Neural progenitor cell (in vitro differentiated cells): Measurements from ENCODE around the gene ALX3. TPM values are rescaled to one million over a fixed set of nuclear protein-coding genes. Genes with fewer than 3 reads are reported as not detected.

Experiments used
- DNase-seq: peaks from one replicate; pipeline ENCODE4 v3.0.0-alpha.2; 2016; ENCODE audit warnings: low spot score
- H2AFZ ChIP-seq: fragments of 200-600 bp; sonication (generic); replicated peaks from 2 replicates; pipeline ENCODE4 v1.6.1; 2016; ENCODE audit warnings: antibody characterized with exemption
- H3F3A ChIP-seq: fragments of 200-600 bp; sonication (generic); 2 replicates; pipeline ENCODE4 v1.6.1; 2016; ENCODE audit warnings: antibody characterized with exemption, low read depth
- H3K27ac ChIP-seq: fragments of 200-600 bp; sonication (generic); 2 replicates; pipeline ENCODE4 v1.5.1; 2016; ENCODE audit warnings: mild to moderate bottlenecking
- H3K27me3 ChIP-seq: fragments of 200-600 bp; sonication (generic); 2 replicates; pipeline ENCODE4 v1.6.1; 2016; ENCODE audit warnings: mild to moderate bottlenecking, moderate library complexity
- H3K36me3 ChIP-seq: fragments of 200-600 bp; sonication (generic); 2 replicates; pipeline ENCODE4 v1.5.1; 2016
- H3K4me1 ChIP-seq: fragments of 200-600 bp; sonication (generic); 2 replicates; pipeline ENCODE4 v1.6.1; 2016; ENCODE audit warnings: mixed run types
- H3K4me2 ChIP-seq: fragments of 200-600 bp; sonication (generic); 2 replicates; pipeline ENCODE4 v1.6.1; 2016
- H3K4me3 ChIP-seq: fragments of 200-600 bp; sonication (generic); 2 replicates; pipeline ENCODE4 v1.5.1; 2016
- H3K79me2 ChIP-seq: fragments of 200-600 bp; sonication (generic); 2 replicates; pipeline ENCODE4 v1.6.1; 2016; ENCODE audit warnings: low read depth
- H3K9ac ChIP-seq: fragments of 200-600 bp; sonication (generic); 2 replicates; pipeline ENCODE4 v1.6.1; 2016
- H3K9me3 ChIP-seq: fragments of 200-600 bp; sonication (generic); 2 replicates; pipeline ENCODE4 v1.5.1; 2016; ENCODE audit warnings: low read depth
- H4K20me1 ChIP-seq: fragments of 200-600 bp; sonication (generic); 2 replicates; pipeline ENCODE4 v1.6.1; 2016; ENCODE audit warnings: low read depth
- H3K27ac Mint-ChIP-seq: 3 replicates; pipeline ENCODE4 v1.8.0; 2021; ENCODE audit warnings: mixed read lengths
- H3K27me3 Mint-ChIP-seq: 2 replicates; pipeline ENCODE4 v1.8.0; 2022; ENCODE audit warnings: low read depth, mild to moderate bottlenecking, inconsistent platforms, moderate library complexity, mixed read lengths; ENCODE audit not compliant: insufficient read depth
- H3K36me3 Mint-ChIP-seq: 3 replicates; pipeline ENCODE4 v1.8.0; 2021; ENCODE audit warnings: mixed read lengths
- H3K4me1 Mint-ChIP-seq: 3 replicates; pipeline ENCODE4 v1.8.0; 2021; ENCODE audit warnings: mixed read lengths
- H3K4me3 Mint-ChIP-seq: 3 replicates; pipeline ENCODE4 v1.8.0; 2021; ENCODE audit warnings: mild to moderate bottlenecking, moderate library complexity, mixed read lengths
- H3K9me3 Mint-ChIP-seq: 3 replicates; pipeline ENCODE4 v1.8.0; 2020; ENCODE audit warnings: mixed read lengths
- EZH2 ChIP-seq: fragments of 200-600 bp; sonication (generic); IDR thresholded peaks from 2 replicates; pipeline ENCODE4 v1.6.1; 2017; ENCODE audit warnings: antibody characterized with exemption, mild to moderate bottlenecking, moderate library complexity
- EZH2phosphoT487 ChIP-seq: fragments of 200-600 bp; sonication (generic); IDR thresholded peaks from 2 replicates; pipeline ENCODE4 v1.6.1; 2017; ENCODE audit warnings: antibody characterized with exemption
- total RNA-seq: library from RNA; depleted of rRNA; stranded (reverse); fragments of >200 nt; gene quantifications from 2 replicates; pipeline ENCODE4 v1.2.3, GENCODE V29; 2015; ENCODE audit warnings: low replicate concordance
- TF ChIP-seq, protein P1 (sequence below): fragments of 200-600 bp; sonication (generic); IDR thresholded peaks from 2 replicates; pipeline ENCODE4 v1.5.1; 2017; ENCODE audit warnings: antibody characterized with exemption, mild to moderate bottlenecking

ALX3 gene
- total RNA-seq, 1 donor from 2014 or later = not detected

- Histone ChIP-seq H3K27me3 (no peaks in the 10 kb centered on the region), H3K79me2 (no peaks in the 10 kb centered on the region), H2AFZ (no peak overlapping the region), H3F3A (no peaks in the 10 kb centered on the region), H3K36me3 (peaks cover 13% of the 10 kb centered on the region), H3K4me1 (no peaks in the 10 kb centered on the region), H3K4me3 (no peak overlapping the region), H4K20me1 (no peaks in the 10 kb centered on the region), H3K9me3 (no peaks in the 10 kb centered on the region), H3K9ac (no peak overlapping the region), H3K27ac (no peak overlapping the region), H3K4me2 (no peak overlapping the region)
- TF ChIP-seq EZH2phosphoT487 (no peak), EZH2 (no peak)
- TF ChIP-seq, protein P1, sequence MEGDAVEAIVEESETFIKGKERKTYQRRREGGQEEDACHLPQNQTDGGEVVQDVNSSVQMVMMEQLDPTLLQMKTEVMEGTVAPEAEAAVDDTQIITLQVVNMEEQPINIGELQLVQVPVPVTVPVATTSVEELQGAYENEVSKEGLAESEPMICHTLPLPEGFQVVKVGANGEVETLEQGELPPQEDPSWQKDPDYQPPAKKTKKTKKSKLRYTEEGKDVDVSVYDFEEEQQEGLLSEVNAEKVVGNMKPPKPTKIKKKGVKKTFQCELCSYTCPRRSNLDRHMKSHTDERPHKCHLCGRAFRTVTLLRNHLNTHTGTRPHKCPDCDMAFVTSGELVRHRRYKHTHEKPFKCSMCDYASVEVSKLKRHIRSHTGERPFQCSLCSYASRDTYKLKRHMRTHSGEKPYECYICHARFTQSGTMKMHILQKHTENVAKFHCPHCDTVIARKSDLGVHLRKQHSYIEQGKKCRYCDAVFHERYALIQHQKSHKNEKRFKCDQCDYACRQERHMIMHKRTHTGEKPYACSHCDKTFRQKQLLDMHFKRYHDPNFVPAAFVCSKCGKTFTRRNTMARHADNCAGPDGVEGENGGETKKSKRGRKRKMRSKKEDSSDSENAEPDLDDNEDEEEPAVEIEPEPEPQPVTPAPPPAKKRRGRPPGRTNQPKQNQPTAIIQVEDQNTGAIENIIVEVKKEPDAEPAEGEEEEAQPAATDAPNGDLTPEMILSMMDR = no peak
- Mint-ChIP-seq H3K27ac (no peak overlapping the region), H3K4me1 (no peaks in the 10 kb centered on the region), H3K9me3 (no peaks in the 10 kb centered on the region), H3K27me3 (no peaks in the 10 kb centered on the region), H3K4me3 (no peak overlapping the region), H3K36me3 (peaks cover 38% of the 10 kb centered on the region)
- DNase-seq = no peak
These were observed 23.0 kb downstream of the ALX3 start for GRCh38 chr1:110047463-110047862.

- Mint-ChIP-seq H3K4me3 (no peak overlapping the region), H3K9me3 (no peaks in the 10 kb centered on the region), H3K27ac (no peak overlapping the region), H3K36me3 (peaks cover 55% of the 10 kb centered on the region), H3K4me1 (no peaks in the 10 kb centered on the region), H3K27me3 (peaks cover 5% of the 10 kb centered on the region)
- H3K79me2 ChIP-seq = no peaks in the 10 kb centered on the region
- H3K4me3 ChIP-seq = no peak overlapping the region
- no peak overlapping the region for H3K27ac ChIP-seq
- no peak for DNase-seq
- peaks cover 13% of the 10 kb centered on the region for H3K36me3 ChIP-seq
- H3K27me3 ChIP-seq = no peaks in the 10 kb centered on the region
- no peak overlapping the region for H2AFZ ChIP-seq
- no peak overlapping the region for H3K9ac ChIP-seq
- H3K9me3 ChIP-seq = no peaks in the 10 kb centered on the region
- TF ChIP-seq, protein P1 = no peak
- TF ChIP-seq EZH2 (no peak), EZH2phosphoT487 (no peak)
- no peak overlapping the region for H3K4me2 ChIP-seq
- no peaks in the 10 kb centered on the region for H4K20me1 ChIP-seq
- H3F3A ChIP-seq = no peaks in the 10 kb centered on the region
- no peaks in the 10 kb centered on the region for H3K4me1 ChIP-seq
These were observed 27.5 kb downstream of the ALX3 start for GRCh38 chr1:110043016-110043415.

- no peaks in the 10 kb centered on the region for H3K9me3 ChIP-seq
- peaks cover 1% of the 10 kb centered on the region for H3F3A ChIP-seq
- no peak for DNase-seq
- Mint-ChIP-seq H3K4me1 (peaks cover 11% of the 10 kb centered on the region), H3K9me3 (no peaks in the 10 kb centered on the region), H3K36me3 (peaks cover 42% of the 10 kb centered on the region), H3K4me3 (no peak overlapping the region), H3K27ac (no peak overlapping the region), H3K27me3 (peaks cover 5% of the 10 kb centered on the region)
- H3K4me3 ChIP-seq = no peak overlapping the region
- H3K27me3 ChIP-seq = no peaks in the 10 kb centered on the region
- peaks cover 23% of the 10 kb centered on the region for H4K20me1 ChIP-seq
- peaks cover 22% of the 10 kb centered on the region for H3K79me2 ChIP-seq
- TF ChIP-seq, protein P1 = no peak
- no peak for TF ChIP-seq EZH2phosphoT487
- no peak for TF ChIP-seq EZH2
- H3K27ac ChIP-seq = no peak overlapping the region
- peaks cover 13% of the 10 kb centered on the region for H3K36me3 ChIP-seq
- no peak overlapping the region for H3K9ac ChIP-seq
- H3K4me2 ChIP-seq = no peak overlapping the region
- no peak overlapping the region for H2AFZ ChIP-seq
- peaks cover 8% of the 10 kb centered on the region for H3K4me1 ChIP-seq
These were observed 29.9 kb downstream of the ALX3 start for GRCh38 chr1:110040548-110040947.
